Adrenal gland (tissue), 12 donors: ENCODE data around the gene NFKBIB. TPM values are rescaled to one million over a fixed set of nuclear protein-coding genes. Genes with fewer than 3 reads are reported as not detected.

ENCODE experiments used
- DNase-seq, 7 donors: peaks; one replicate each; pipeline ENCODE4 v3.0.0-alpha.2; 2019 to 2020
- H3K27ac ChIP-seq, 5 donors: fragments of 200-600 bp; sonication (generic) in 4 of 5; 1 replicate in 3 of 5; 2 replicates in 2 of 5; pipeline versions ENCODE4 v1.5.1 to v1.8.0; 2016 to 2020; ENCODE audit warnings: mild to moderate bottlenecking in 1 of 5
- H3K27me3 ChIP-seq: fragments of 200-600 bp; 2 replicates; pipeline ENCODE4 v1.8.0; 2021
- H3K36me3 ChIP-seq, 2 donors: fragments of 200-600 bp; replicated peaks in 1 of 2; 1 replicate in 1 of 2; 2 replicates in 1 of 2; pipeline versions ENCODE4 v1.5.1 to v1.8.0; 2018 to 2022
- H3K4me1 ChIP-seq, 2 donors: fragments of 200-600 bp; replicated peaks in 1 of 2; 1 replicate in 1 of 2; 2 replicates in 1 of 2; pipeline versions ENCODE4 v1.5.1 to v1.8.0; 2018 to 2021
- H3K4me3 ChIP-seq, 4 donors: fragments of 200-600 bp; sonication (generic) in 3 of 4; one replicate each; pipeline ENCODE4 v1.5.1; 2016 to 2018
- H3K9me3 ChIP-seq, 3 donors: fragments of 200-600 bp; sonication (generic) in 1 of 3; replicated peaks in 1 of 3; 1 replicate in 2 of 3; 2 replicates in 1 of 3; pipeline versions ENCODE4 v1.5.1 to v1.8.0; 2016 to 2021
- POLR2A ChIP-seq, 2 donors: fragments of 450-650 bp; IDR thresholded peaks; one replicate each; pipeline ENCODE4 v1.6.1; 2017; ENCODE audit warnings: antibody characterized with exemption in 2 of 2, mild to moderate bottlenecking in 2 of 2, moderate library complexity in 1 of 2
- WGBS, 4 donors: extraction: QIAGEN DNeasy Blood & Tissue Kit in 2 of 4; methylation state at CpG; one replicate each; pipeline versions ENCODE4 v1.1.5 to v1.1.7; 2013 to 2017; 5-methylcytosine and 5-hydroxymethylcytosine counted together
- intact Hi-C, 2 donors: fragments of 100-400 bp; cut with DNase I; formaldehyde crosslinking; loops; one replicate each; pipeline versions ENCODE4 v1.14.1 to v1.15.0; 2022 to 2023
- polyA plus RNA-seq, 3 donors: library from polyadenylated mRNA; stranded (reverse); fragments of 200-250 nt in 2 of 3; fragments of 350-450 nt in 1 of 3; fragmentation: Illumina TruSeq in 1 of 3; extraction: RNeasy Lipid Tissue Mini Kit (QIAGEN cat#74804) in 1 of 3; gene quantifications; one replicate each; pipeline ENCODE4 v1.2.3, GENCODE V29; 2013 to 2014
- total RNA-seq, 9 donors: library from RNA; depleted of rRNA in 4 of 9; stranded (reverse); fragments of >200 nt in 4 of 9; fragments of 120-200 nt in 1 of 9; fragmentation: NEBNext Ultra II Directional in 1 of 9; extraction: Animal tissue kit (Norgen Biotek cat#: 25700) in 1 of 9; gene quantifications; one replicate each; pipeline versions ENCODE4 v1.1.0 to v1.2.4, GENCODE V29; 2013 to 2023
- TF ChIP-seq, protein P1 (sequence below), 6 experiments: fragments of 450-650 bp in 4 of 6; fragments of 200-600 bp in 2 of 6; sonication (generic) in 1 of 6; IDR thresholded peaks; 1 replicate in 5 of 6; 2 replicates in 1 of 6; pipeline versions ENCODE4 v1.5.1 to v1.8.0; 2016 to 2021; ENCODE audit warnings: antibody characterized with exemption in 6 of 6, mild to moderate bottlenecking in 2 of 6, moderate library complexity in 1 of 6
- donor health status: healthy with polysubstance abuse.
- donor health status: Bipolar disorder and iron deficiency.
- donor health status: DM: yes; HTN: yes; CAD: no.
- donor health status: DM: no; HTN: no; CAD: no.
- donor health status: DM: no; HTN: no; CAD: no.
- donor health status: DM: yes; HTN: yes; CAD: no.

NFKBIB gene
- total and polyA plus RNA-seq, 12 donors: 12.4 to 73.0 (median 31.7) TPM

GRCh38 chr19:38904581-38905539 is 5.1 kb downstream of the NFKBIB start:
- Histone ChIP-seq H3K27me3 (no peaks in the 10 kb centered on the region), H3K9me3 (no peaks in the 10 kb centered on the region), H3K4me1 (peaks cover 6 to 12% of the 10 kb centered on the region in 2 donors), H3K4me3 (no peak overlapping the region), H3K27ac (no peak overlapping the region), H3K36me3 (peaks cover 0 to 26% of the 10 kb centered on the region in 2 donors)
- no peak for DNase-seq
- TF ChIP-seq, protein P1, sequence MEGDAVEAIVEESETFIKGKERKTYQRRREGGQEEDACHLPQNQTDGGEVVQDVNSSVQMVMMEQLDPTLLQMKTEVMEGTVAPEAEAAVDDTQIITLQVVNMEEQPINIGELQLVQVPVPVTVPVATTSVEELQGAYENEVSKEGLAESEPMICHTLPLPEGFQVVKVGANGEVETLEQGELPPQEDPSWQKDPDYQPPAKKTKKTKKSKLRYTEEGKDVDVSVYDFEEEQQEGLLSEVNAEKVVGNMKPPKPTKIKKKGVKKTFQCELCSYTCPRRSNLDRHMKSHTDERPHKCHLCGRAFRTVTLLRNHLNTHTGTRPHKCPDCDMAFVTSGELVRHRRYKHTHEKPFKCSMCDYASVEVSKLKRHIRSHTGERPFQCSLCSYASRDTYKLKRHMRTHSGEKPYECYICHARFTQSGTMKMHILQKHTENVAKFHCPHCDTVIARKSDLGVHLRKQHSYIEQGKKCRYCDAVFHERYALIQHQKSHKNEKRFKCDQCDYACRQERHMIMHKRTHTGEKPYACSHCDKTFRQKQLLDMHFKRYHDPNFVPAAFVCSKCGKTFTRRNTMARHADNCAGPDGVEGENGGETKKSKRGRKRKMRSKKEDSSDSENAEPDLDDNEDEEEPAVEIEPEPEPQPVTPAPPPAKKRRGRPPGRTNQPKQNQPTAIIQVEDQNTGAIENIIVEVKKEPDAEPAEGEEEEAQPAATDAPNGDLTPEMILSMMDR (IDR thresholded peaks at IDR 0.05): no peak
- TF ChIP-seq POLR2A (IDR thresholded peaks at IDR 0.05): no peak
- intact Hi-C loops: no loop called here
- 86 to 91% (median 89%) methylated on average over 26 to 35 of the region's 35 CpGs for WGBS, 4 donors

DNA sequence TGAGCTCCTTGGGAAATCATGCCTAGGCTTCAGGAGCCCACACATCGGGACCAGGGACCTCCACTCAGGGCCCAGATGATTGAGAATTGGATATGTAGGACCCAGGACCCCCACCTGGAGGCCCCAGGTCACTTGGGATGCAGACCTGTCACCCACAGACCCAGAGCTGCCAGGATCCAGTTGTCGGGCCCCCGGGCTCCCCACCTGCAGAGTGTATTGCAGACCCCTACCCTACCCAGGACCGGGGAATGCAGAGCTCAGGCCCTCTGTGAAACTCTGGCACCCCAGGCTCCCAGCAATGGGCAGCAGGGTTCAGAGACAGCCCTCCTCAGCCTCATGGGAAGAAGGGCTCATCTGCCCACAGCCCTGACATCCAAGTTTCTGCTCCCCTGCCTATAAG is 5.9 kb downstream of the NFKBIB start:
- H3K9me3 ChIP-seq: no peaks in the 10 kb centered on the region
- 90 to 96% (median 96%) methylated on average over 2 to 4 of the region's 4 CpGs; no CpG with 5 or more reads in 1 of the 4 donors for WGBS, 4 donors
- H3K4me3 ChIP-seq: no peak overlapping the region
- intact Hi-C loops: no loop called here
- H3K36me3 ChIP-seq: peaks cover 0 to 26% of the 10 kb centered on the region in 2 donors
- DNase-seq: no peak
- H3K4me1 ChIP-seq: peaks cover 6 to 8% of the 10 kb centered on the region in 2 donors
- TF ChIP-seq POLR2A (IDR thresholded peaks at IDR 0.05): no peak
- TF ChIP-seq, protein P1 (IDR thresholded peaks at IDR 0.05): no peak
- no peaks in the 10 kb centered on the region for H3K27me3 ChIP-seq
- H3K27ac ChIP-seq: no peak overlapping the region

GRCh38 chr19:38907227-38907626 is 7.5 kb downstream of the NFKBIB start:
- TF ChIP-seq, protein P1 (IDR thresholded peaks at IDR 0.05): no peak
- TF ChIP-seq POLR2A (IDR thresholded peaks at IDR 0.05): no peak
- Histone ChIP-seq H3K36me3 (peaks cover 0 to 26% of the 10 kb centered on the region in 2 donors), H3K27me3 (no peaks in the 10 kb centered on the region), H3K9me3 (no peaks in the 10 kb centered on the region), H3K4me3 (no peak overlapping the region), H3K4me1 (no peaks in the 10 kb centered on the region), H3K27ac (no peak overlapping the region)
- WGBS, 4 donors: 91 to 94% (median 93%) methylated on average over 6 to 29 of the region's 29 CpGs
- intact Hi-C loops: no loop called here
- no peak for DNase-seq

GRCh38 chr19:38907670-38908069 is 7.9 kb downstream of the NFKBIB start:
- TF ChIP-seq POLR2A (IDR thresholded peaks at IDR 0.05): no peak
- TF ChIP-seq, protein P1 (IDR thresholded peaks at IDR 0.05): no peak
- Histone ChIP-seq H3K4me1 (no peaks in the 10 kb centered on the region), H3K27me3 (no peaks in the 10 kb centered on the region), H3K9me3 (no peaks in the 10 kb centered on the region), H3K36me3 (peaks cover 0 to 26% of the 10 kb centered on the region in 2 donors), H3K27ac (no peak overlapping the region), H3K4me3 (no peak overlapping the region)
- WGBS, 4 donors: 94 to 97% (median 95%) methylated on average over 12 of the region's 12 CpGs
- intact Hi-C loops: no loop called here
- no peak for DNase-seq
